Measurements from ENCODE around the gene HEATR5A. TPM values are rescaled to one million over a fixed set of nuclear protein-coding genes. Genes with fewer than 3 reads are reported as not detected.
"Not testable (repeated sequence)": the region's sequence is repeated elsewhere in the genome, so short reads cannot be mapped to it uniquely, and the experiment has no call there.

The HEATR5A gene
- total and polyA plus RNA-seq, 8 donors = 3.6 to 92.8 (median 20.7) TPM

DNA sequence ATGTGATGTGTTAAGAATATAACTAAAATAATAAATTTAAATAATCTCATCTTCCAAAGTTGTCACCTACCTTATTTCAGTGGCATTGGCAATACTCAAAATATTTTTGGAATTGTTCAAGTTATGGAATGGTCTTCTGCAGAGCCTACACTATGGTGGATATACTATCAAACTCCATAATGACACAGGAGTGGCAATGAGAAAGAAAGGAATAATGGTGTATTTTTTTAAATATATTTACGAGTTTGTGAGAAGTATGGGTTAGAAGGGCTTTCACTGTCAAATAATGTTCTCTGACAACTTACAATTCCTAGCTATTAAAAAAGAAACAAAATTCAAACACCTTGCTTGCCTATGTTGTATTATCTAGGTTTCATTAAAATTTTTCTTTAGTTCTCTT, 38.1 kb downstream of the HEATR5A start:
- 90 to 100% (median 96%) methylated on average over 1 of the region's 1 CpG for WGBS, 5 donors
- Histone ChIP-seq H3K4me3 (no peak overlapping the region), H3K36me3 (peaks cover 0 to 82% (median 75%) of the 10 kb centered on the region in 4 donors), H3K27ac (no peak overlapping the region), H3K27me3 (no peaks in the 10 kb centered on the region), H3K9me3 (no peaks in the 10 kb centered on the region), H3K4me1 (peaks cover 0 to 12% (median 7%) of the 10 kb centered on the region in 4 donors)
- intact Hi-C loops (cut with DNase I; ENCODE audit: low total_unique reads) = no loop called here
- TF ChIP-seq EP300 (IDR thresholded peaks at IDR 0.05) = no peak
- TF ChIP-seq CTCF (IDR thresholded peaks at IDR 0.05) = no peak
- no peak for DNase-seq

GRCh38 chr14:31380106-31380505, 40.2 kb downstream of the HEATR5A start:
- 74 to 90% (median 87%) methylated on average over 3 of the region's 3 CpGs for WGBS, 5 donors
- TF ChIP-seq POLR2AphosphoS5 (IDR thresholded peaks at IDR 0.05) = no peak
- TF ChIP-seq EP300 (IDR thresholded peaks at IDR 0.05) = no peak
- TF ChIP-seq POLR2A (IDR thresholded peaks at IDR 0.05) = no peak
- no peak for TF ChIP-seq CTCF (IDR thresholded peaks at IDR 0.05)
- H3K36me3 ChIP-seq = peaks cover 0 to 83% (median 71%) of the 10 kb centered on the region in 4 donors
- H3K27ac ChIP-seq = no peak overlapping the region
- DNase-seq = no peak
- no peaks in the 10 kb centered on the region for H3K9me3 ChIP-seq
- intact Hi-C loops (cut with DNase I; ENCODE audit: low total_unique reads) = no loop called here
- peaks cover 0 to 12% (median 7%) of the 10 kb centered on the region in 4 donors for H3K4me1 ChIP-seq
- H3K4me3 ChIP-seq = no peak overlapping the region
- H3K27me3 ChIP-seq = no peaks in the 10 kb centered on the region

DNA sequence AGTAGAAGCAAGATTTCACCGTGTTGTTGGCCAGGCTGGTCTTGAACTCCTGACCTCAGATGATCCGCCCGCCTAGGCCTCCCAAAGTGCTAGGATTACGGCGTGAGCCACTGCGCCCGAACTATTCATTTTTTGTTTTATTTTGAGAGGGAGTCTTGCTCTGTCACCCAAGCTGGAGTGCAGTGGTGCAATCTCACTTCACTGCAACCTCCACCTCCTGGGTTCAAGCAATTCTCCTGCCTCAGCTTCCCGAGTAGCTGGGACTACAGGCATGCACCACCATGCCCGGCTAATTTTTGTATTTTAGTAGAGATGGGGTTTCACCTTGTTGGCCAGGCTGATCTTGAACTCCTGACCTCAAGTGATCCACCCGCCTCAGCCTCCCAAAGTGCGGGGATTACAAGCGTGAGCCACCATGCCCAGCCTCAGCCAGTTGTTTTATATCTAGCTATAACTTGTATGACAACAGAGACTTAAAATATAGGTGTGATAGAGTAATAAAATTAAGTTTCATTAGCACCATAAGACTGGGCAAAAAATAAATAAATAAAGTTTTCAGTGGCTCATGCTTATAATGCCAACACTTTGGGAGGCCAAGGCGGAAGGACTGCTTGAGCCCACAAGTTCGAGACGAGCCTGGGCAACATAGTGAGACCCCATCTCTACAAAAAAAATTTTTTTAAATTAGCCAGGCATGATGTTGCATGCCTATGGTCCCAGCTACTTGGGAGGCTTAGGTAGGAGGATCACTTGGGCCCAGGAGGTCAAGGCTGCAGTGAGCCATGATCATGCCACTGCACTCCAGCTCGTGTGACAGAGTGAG, 41.0 kb downstream of the HEATR5A start:
- H3K4me3 ChIP-seq; H3K27ac ChIP-seq; H3K27me3 ChIP-seq; DNase-seq; intact Hi-C loops (cut with DNase I; ENCODE audit: low total_unique reads); H3K9me3 ChIP-seq: not testable (repeated sequence)
- Histone ChIP-seq H3K36me3 (peaks cover 0 to 83% (median 77%) of the 10 kb centered on the region in 4 donors), H3K4me1 (peaks cover 0 to 12% (median 7%) of the 10 kb centered on the region in 4 donors)
- WGBS, 5 donors = 93 to 98% (median 97%) methylated on average over 16 of the region's 16 CpGs

DNA sequence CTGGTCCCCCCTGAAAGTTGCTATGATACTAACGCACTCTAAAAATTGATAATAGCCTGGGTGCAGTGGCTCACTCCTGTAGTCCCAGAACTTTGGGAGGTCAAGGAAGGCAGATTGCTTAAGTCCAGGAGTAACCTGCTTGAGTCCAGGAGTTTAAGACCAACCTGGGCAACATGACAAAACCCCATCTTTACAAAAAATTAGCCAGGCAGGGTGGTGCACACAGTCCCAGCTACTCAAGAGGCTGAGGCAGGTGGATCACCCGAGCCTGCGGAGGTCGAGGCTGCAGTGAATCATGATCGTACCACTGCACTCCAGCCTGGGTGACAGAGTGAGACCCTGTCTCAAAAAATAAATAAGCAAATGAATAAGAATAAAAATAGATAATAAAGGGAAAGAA, 42.9 kb downstream of the HEATR5A start:
- H3K36me3 ChIP-seq = peaks cover 0 to 84% (median 74%) of the 10 kb centered on the region in 4 donors
- WGBS, 5 donors = 93 to 96% (median 96%) methylated on average over 5 of the region's 5 CpGs
- H3K4me3 ChIP-seq = no peak overlapping the region
- no peaks in the 10 kb centered on the region for H3K9me3 ChIP-seq
- peaks cover 0 to 12% (median 7%) of the 10 kb centered on the region in 4 donors for H3K4me1 ChIP-seq
- H3K27ac ChIP-seq = peak overlapping the region in 3 of 5 donors; percentile 18 to 71 (median 41)
- TF ChIP-seq POLR2AphosphoS5 (IDR thresholded peaks at IDR 0.05) (no peak), EP300 (IDR thresholded peaks at IDR 0.05) (no peak), POLR2A (IDR thresholded peaks at IDR 0.05) (no peak), CTCF (IDR thresholded peaks at IDR 0.05) (no peak)
- no peak for DNase-seq
- H3K27me3 ChIP-seq = no peaks in the 10 kb centered on the region
- intact Hi-C loops (cut with DNase I; ENCODE audit: low total_unique reads) = no loop called here

GRCh38 chr14:31371646-31372045, 48.7 kb downstream of the HEATR5A start:
- WGBS, 5 donors = 24 to 45% (median 36%) methylated on average over 2 of the region's 2 CpGs
- H3K4me3 ChIP-seq = no peak overlapping the region
- peaks cover 0 to 7% (median 0%) of the 10 kb centered on the region in 4 donors for H3K4me1 ChIP-seq
- no peak for DNase-seq
- peaks cover 0 to 95% (median 84%) of the 10 kb centered on the region in 4 donors for H3K36me3 ChIP-seq
- H3K27ac ChIP-seq = peak overlapping the region in 1 of 5 donors; percentile 7
- TF ChIP-seq CTCF (IDR thresholded peaks at IDR 0.05) (no peak), POLR2AphosphoS5 (IDR thresholded peaks at IDR 0.05) (no peak), EP300 (IDR thresholded peaks at IDR 0.05) (no peak), POLR2A (IDR thresholded peaks at IDR 0.05) (no peak)
- intact Hi-C loops (cut with DNase I; ENCODE audit: low total_unique reads) = no loop called here
- no peaks in the 10 kb centered on the region for H3K27me3 ChIP-seq
- no peaks in the 10 kb centered on the region for H3K9me3 ChIP-seq
